BJ (cell line): ENCODE data around the gene GCLC. TPM values are rescaled to one million over a fixed set of nuclear protein-coding genes. Genes with fewer than 3 reads are reported as not detected.

Experiments used
- CTCF ChIA-PET: fragments of 350-600 bp; formaldehyde crosslinking; extraction: SDS; loops from one replicate; lab custom pipeline; 2021; ENCODE audit warnings: antibody characterized with exemption, inconsistent platforms; lab: Yijun Ruan, JAX
- POLR2A ChIA-PET: fragments of 300-600 bp; sonication (Branson Sonifier 250); formaldehyde crosslinking; extraction: SDS; loops from one replicate; lab custom pipeline; 2021; ENCODE audit warnings: antibody characterized with exemption; lab: Charles Lee
- DNase-seq: peaks from one replicate; pipeline ENCODE4 v3.0.0-alpha.2; 2011; ENCODE audit warnings: low read depth
- H3K27me3 ChIP-seq: 2 replicates; pipeline ENCODE4 v1.6.0; 2011; ENCODE audit warnings: low read length; ENCODE audit not compliant: control insufficient read depth, insufficient read depth
- H3K36me3 ChIP-seq: 2 replicates; pipeline ENCODE4 v1.5.1; 2011; ENCODE audit warnings: low read length; ENCODE audit not compliant: control insufficient read depth, insufficient read depth
- H3K4me3 ChIP-seq: 2 replicates; pipeline ENCODE4 v1.5.1; 2011; ENCODE audit warnings: low read depth, mild to moderate bottlenecking, control low read depth, low read length
- polyA plus RNA-seq: library from polyadenylated mRNA; depleted of rRNA; stranded (reverse); fragments of >200 nt; gene quantifications from 2 replicates; pipeline ENCODE4 v1.2.3, GENCODE V29; 2011
- TF ChIP-seq, protein P1 (sequence below): IDR thresholded peaks from 2 replicates; pipeline ENCODE4 v1.5.1; 2011; ENCODE audit warnings: low read depth, mild to moderate bottlenecking, control low read depth, inconsistent platforms, low read length, moderate library complexity; ENCODE audit not compliant: insufficient read depth

GCLC gene
- polyA plus RNA-seq, 1 experiment = 8.4 TPM

DNA sequence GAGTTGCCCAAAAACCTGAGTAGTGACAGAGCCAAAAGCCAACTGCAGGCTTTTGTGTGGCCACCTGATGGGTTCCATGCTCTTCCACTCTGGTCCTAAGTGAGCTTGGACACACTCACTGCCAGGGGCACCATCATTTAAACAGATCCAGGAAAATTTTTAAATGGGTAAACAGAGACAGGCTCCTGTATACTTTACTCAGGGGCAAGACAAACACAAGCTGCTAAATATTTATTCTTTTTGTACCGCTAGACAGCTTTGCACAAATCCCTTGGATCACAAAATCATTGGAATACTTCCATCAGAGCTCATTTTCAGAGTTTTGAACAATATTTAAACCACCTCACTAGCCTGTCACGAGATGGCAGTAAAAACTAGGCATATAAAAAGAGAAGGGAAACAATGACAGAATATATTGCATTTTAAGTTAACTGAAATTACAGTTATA is 31.4 kb downstream of the GCLC start:
- POLR2A ChIA-PET = no interaction called here

DNA sequence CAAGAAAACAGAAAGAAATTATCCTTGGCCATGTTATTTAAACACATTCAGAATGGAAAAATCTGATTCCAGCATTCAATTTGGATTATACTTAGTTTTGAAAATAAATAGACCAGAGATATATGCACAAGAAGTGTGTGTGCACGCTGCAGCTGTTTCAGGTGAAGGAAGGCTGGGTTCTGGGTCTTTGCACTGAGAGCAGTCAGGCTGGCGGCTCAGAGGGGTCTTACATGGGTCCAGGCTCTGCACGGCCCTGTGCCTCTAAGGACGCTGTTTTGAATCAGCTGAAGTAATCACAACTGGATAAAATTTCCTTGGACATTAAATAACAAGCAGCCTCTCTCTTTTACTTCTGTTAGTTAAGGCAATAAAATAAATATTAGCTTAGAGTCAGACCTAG is 31.8 kb downstream of the GCLC start:
- no peak for DNase-seq
- Histone ChIP-seq H3K27me3 (no peaks in the 10 kb centered on the region), H3K4me3 (no peak overlapping the region), H3K36me3 (peaks cover 1% of the 10 kb centered on the region; the same call in 1 of the 2 replicates)
- TF ChIP-seq, protein P1, sequence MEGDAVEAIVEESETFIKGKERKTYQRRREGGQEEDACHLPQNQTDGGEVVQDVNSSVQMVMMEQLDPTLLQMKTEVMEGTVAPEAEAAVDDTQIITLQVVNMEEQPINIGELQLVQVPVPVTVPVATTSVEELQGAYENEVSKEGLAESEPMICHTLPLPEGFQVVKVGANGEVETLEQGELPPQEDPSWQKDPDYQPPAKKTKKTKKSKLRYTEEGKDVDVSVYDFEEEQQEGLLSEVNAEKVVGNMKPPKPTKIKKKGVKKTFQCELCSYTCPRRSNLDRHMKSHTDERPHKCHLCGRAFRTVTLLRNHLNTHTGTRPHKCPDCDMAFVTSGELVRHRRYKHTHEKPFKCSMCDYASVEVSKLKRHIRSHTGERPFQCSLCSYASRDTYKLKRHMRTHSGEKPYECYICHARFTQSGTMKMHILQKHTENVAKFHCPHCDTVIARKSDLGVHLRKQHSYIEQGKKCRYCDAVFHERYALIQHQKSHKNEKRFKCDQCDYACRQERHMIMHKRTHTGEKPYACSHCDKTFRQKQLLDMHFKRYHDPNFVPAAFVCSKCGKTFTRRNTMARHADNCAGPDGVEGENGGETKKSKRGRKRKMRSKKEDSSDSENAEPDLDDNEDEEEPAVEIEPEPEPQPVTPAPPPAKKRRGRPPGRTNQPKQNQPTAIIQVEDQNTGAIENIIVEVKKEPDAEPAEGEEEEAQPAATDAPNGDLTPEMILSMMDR = no peak
- POLR2A ChIA-PET = no interaction called here
- CTCF ChIA-PET = interaction anchor here (0.8 to 1.7 kb wide), 5 partner anchors 12 to 215 kb away, joined by 3 to 5 read pairs (median 4); partner anchors contain the start of gene GCLC

More for the DNA sequence above, 31.4 kb downstream of the GCLC start:
- Histone ChIP-seq H3K36me3 (peaks cover 1% of the 10 kb centered on the region; the same call in 1 of the 2 replicates), H3K4me3 (no peak overlapping the region), H3K27me3 (no peaks in the 10 kb centered on the region)
- no peak for DNase-seq
- TF ChIP-seq, protein P1 = no peak
- CTCF ChIA-PET = interaction anchor here (0.8 to 1.7 kb wide), 5 partner anchors 12 to 215 kb away, joined by 3 to 5 read pairs (median 4); partner anchors contain the start of gene GCLC

DNA sequence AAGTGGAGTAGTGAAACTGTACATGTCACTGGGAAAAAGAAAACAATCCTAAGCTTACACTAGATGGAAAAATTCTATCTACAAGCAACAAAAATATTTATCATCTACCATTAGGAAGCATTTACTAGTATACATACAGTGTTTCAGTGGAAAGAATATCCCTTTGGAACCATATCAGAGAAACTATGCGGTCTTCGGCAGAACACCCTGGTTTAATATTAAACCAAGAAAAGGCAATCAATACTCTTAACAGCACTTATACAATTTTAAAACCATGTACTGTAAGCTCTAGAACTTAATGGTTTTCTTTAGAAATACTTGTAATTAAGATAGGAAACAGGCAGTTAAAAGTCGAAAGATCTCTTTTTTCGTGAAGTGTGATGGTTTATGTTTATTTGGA is 32.3 kb downstream of the GCLC start:
- CTCF ChIA-PET = interaction anchor here (1.3 to 1.7 kb wide), 2 partner anchors 139 to 213 kb away, joined by 3 to 5 read pairs; no protein-coding TSS in a partner anchor
- no peaks in the 10 kb centered on the region for H3K27me3 ChIP-seq
- H3K36me3 ChIP-seq = peaks cover 1% of the 10 kb centered on the region; the same call in 1 of the 2 replicates
- POLR2A ChIA-PET = no interaction called here
- DNase-seq = no peak
- TF ChIP-seq, protein P1 = no peak
- no peak overlapping the region for H3K4me3 ChIP-seq

DNA sequence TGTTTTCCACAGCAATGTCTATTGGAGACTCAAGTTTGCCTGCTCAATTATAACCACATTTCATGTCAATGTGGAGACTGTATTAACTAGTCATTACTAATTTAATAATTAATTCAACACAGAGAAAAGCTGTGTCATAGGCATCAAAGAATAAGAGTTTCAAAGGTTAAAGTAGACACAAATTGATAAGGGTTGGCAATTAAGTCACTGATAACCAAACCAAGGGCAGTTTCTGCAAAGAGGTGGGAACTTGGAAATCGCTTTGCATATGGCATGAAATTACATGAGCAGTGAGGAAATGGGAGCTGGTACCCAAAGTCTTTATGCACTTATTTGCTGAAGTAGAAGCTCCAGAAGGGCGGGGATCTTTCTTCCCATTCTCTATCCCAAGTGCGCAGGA is 34.2 kb downstream of the GCLC start:
- H3K36me3 ChIP-seq = peaks cover under 1% of the 10 kb centered on the region; the same call in 1 of the 2 replicates
- no peaks in the 10 kb centered on the region for H3K27me3 ChIP-seq
- no peak overlapping the region for H3K4me3 ChIP-seq
- TF ChIP-seq, protein P1 = no peak
- no peak for DNase-seq
- POLR2A ChIA-PET = no interaction called here
- CTCF ChIA-PET = interaction anchor here (0.8 to 1.3 kb wide), 3 partner anchors 10 to 16 kb away, joined by 3 read pairs; no protein-coding TSS in a partner anchor

DNA sequence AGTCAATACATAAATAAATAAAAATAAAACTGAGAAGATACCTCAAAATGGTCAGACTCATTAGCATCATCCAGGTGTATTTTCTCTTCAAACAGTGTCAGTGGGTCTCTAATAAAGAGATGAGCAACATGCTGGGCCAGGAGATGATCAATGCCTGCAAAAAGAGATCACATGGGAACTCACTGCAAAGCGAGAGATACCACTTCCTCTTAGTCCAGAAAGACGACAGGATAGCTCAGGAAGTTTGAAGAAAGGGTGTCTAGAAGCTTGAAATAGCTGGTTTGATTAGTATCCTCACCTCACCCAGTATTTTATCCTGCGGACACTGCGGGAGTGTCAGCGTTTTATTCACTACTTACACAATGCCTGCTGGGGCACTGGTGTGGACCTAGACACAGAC is 38.0 kb downstream of the GCLC start:
- DNase-seq = no peak
- TF ChIP-seq, protein P1 = no peak
- ChIA-PET POLR2A (no interaction called here), CTCF (interaction anchor here (0.6 to 2.1 kb wide), 3 partner anchors 10 to 145 kb away, joined by 4 to 6 read pairs (median 6); no protein-coding TSS in a partner anchor)
- H3K4me3 ChIP-seq = no peak overlapping the region
- peaks cover 6% of the 10 kb centered on the region for H3K36me3 ChIP-seq
- no peaks in the 10 kb centered on the region for H3K27me3 ChIP-seq
